ENCODE results near the gene VSIG10L2. TPM values are rescaled to one million over a fixed set of nuclear protein-coding genes. Genes with fewer than 3 reads are reported as not detected.
"Not testable (repeated sequence)": the region's sequence is repeated elsewhere in the genome, so short reads cannot be mapped to it uniquely, and the experiment has no call there.

VSIG10L2 gene
- total RNA-seq, 1 donor from 2014 or later: not detected

DNA sequence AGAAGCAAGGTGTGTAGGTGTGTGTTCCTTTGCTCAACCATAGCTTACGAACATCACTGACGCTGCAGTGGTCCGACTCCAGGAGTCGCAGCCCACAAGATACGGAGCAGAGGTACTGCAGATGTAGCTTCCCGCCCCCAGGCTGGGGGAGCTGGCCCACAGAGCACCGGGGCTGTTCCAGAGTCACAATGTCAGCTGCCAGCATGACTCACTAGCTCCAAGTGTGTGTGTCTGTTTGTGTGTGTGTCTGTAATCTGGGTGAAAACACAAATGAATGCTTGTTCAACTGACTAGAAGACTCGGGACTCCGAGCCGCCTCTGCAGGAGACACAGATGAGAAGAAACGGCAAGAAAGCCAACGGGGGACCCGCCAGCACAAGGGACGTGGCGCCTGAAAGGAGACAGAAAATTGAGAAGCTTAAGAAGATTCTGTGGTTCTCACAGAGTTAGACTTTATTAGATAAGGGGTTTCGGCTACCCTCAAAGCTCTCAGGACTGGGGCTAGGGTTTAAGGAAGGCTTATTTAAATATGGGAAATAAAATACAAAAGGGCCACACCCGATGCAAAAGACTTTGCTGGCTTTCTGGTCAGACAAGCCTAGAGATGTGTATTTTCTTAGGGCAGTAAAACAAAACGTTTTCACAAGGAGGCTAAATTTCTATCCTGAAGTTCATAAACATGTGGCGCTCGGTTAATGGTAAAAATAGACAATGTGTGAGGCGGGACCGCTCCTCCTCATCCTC, 10.7 kb downstream of the VSIG10L2 start:
- peak; percentile 78 for DNase-seq
- intact Hi-C loops (cut with micrococcal nuclease): no loop called here

DNA sequence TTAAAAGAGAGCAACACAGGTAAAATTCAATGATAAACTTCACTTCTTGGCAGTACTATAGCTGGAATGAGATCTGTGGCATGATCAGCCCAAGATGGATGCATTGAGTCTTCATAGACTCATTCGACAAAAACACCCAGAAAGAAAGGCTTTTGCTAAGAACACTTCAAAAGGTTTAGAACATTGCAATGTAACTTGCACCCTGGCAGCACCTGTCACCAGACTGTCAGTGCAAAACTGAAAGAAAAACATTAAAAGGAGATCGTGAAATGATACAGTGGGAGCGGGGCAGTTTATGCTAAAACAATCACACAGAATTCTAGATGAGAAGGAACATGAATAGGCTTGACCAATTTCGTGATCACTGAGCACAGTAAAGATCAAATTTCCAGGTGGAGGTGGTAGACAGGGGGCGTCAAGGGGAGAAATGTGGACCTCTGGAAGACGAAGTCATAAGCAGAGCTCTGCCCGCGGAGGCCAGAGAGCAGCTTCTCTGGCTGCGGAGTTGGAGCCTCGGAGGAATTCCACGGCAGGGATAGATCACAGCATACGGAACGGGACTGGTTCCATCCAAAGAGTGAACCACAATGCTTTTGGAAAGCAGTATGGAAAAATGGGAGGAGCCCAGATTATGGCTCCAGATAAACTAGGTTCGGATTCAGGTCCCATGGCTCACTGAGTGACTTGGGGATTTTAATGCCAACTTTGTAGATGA, 11.9 kb downstream of the VSIG10L2 start:
- intact Hi-C loops (cut with micrococcal nuclease): no loop called here
- DNase-seq (no peak), ATAC-seq (no peak)

More for the DNA sequence above, 10.7 kb downstream of the VSIG10L2 start:
- peak; percentile 85 for ATAC-seq

DNA sequence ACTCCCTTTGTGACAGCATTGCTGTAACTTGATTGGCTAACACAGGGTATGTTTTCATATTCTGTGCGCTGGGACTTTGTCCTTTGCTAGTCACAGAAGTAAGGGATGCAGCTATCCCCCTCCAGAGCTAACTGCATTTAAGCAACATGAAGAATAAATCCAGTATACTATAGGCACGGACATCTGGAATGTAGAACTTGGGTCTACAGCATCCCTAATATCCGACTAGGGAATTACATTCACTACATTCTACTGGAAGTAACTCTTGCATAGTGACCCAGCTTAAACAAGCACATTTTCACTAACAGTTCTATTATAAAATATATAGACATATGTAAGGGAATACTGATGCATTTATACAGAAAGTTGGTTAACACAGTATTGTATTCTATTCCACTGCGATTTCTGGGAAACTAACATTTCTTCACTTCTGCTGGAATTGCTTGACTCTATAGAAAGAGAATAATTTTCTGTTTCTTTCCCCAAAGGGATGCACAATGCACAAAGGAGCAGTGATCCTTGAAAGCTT, 13.1 kb downstream of the VSIG10L2 start:
- no peak for DNase-seq
- intact Hi-C loops (cut with micrococcal nuclease): no loop called here
- ATAC-seq: no peak

DNA sequence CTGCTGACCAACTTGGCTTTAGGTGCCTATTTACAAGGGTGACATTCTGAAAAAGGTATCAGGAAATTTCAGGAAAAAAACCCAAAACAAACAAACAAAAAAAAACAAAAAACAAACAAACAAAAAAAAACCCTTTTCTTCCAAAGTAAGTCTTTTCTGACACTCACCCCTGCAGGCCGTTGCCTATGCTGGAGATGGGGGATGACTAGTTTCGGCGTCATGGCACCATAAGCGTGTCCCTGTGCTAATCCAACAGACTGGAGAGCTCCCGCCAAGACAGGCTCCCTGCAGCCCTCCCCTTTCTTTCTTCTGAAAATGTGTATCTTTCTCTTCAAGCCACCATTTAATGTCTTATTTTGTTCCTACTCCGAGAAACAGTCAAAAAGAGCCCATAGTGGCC, 13.7 kb downstream of the VSIG10L2 start:
- intact Hi-C loops (cut with micrococcal nuclease): no loop called here
- no peak for ATAC-seq
- DNase-seq: no peak

DNA sequence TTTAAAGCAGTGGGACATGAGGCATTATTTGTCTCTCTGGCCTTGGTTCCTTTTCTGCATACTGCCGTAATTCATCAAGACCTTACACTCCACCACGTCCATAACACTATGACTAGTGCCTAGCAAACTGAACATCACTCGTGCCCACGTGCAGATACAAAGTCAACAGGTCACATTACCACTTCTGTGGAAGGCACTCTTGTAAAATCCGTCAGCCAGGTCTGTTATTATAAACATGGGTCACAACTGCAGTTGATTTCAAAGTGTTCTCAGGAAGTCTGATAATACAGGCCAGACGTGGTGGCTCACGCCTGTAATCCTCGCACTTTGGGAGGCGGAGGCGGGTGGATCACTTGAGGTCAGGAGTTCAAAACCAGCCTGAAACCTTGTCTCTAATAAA, 14.1 kb downstream of the VSIG10L2 start:
- intact Hi-C loops (cut with micrococcal nuclease): no loop called here
- DNase-seq (no peak), ATAC-seq (no peak)

DNA sequence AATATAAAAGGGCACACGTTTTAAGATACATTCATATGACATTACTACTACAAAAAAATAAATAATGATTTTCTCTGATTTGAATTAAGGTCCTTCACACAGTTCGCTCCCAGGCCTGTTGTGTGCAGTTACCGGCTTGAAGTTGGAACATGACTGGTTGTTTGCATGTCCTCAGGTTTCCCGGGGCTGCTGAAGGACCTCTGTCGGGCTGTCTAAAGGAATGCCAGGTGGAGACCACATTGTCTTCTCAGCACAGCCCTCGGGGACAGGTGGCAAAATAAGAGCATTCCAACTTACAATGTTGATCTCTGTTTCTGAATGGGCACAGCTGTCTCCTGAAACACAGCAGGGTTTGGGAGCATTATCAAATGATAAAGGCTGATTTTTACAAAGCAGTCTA, 14.9 kb downstream of the VSIG10L2 start:
- ATAC-seq (no peak), DNase-seq (no peak)
- intact Hi-C loops (cut with micrococcal nuclease): no loop called here

DNA sequence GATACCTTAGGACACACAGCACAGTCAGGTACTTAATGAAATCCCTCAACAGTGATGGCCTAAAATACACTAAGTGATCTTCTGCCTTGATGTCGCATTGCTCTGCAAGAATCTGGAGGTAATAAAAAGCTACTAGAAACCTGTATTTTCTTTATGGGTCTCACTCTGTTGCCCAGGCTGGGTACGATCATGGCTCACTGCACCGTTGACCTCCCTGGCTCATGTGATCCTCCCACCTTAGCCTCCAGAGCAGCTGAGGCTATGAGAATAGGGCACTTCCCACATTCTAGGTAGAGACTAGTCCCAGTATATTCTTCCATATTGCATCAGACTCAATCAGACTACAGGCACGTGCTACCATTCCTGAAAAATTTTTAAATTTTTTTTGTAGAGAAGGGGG, 21.7 kb downstream of the VSIG10L2 start:
- DNase-seq (no peak), ATAC-seq (no peak)
- intact Hi-C loops (cut with micrococcal nuclease): no loop called here

DNA sequence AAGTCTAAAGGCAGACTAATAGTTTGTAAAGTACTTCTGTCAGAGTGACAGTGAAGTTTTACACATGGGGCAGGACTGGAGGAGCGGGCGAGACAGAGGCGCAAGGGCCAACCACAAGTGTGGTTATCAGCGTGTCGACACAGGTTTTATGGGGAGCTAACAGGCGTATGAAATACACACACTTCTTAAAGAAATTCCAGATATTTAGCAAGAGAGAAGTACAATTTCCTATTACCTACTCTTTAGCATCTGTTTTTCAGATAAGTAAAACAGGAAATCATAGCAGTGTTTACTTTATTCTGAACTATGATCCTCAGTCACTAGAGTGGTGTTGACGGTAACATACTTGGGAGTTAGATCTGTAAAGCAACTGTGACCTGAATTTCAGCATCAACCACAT, 22.5 kb downstream of the VSIG10L2 start:
- intact Hi-C loops (cut with micrococcal nuclease): no loop called here
- no peak for ATAC-seq
- no peak for DNase-seq

DNA sequence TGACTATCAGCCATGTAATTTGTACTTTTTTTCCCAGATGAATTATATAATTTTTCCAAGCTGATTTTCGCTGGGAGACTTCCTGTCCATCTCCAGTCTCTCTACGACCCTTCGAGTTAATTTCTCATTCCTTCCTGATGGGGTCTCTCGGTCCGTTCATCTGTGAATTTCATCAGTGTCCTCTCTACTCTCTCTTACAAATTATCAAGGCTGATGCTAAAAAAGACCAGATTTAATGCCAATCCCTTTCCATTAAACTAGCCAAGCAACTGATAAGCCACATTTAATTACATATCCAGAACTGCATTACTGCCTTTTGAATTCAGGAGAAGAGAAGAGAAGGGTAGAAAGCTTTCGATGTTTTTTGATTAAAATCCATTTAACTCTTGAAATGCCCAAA, 25.8 kb downstream of the VSIG10L2 start:
- ATAC-seq (peak; percentile 59), DNase-seq (no peak)
- intact Hi-C loops (cut with micrococcal nuclease): no loop called here

DNA sequence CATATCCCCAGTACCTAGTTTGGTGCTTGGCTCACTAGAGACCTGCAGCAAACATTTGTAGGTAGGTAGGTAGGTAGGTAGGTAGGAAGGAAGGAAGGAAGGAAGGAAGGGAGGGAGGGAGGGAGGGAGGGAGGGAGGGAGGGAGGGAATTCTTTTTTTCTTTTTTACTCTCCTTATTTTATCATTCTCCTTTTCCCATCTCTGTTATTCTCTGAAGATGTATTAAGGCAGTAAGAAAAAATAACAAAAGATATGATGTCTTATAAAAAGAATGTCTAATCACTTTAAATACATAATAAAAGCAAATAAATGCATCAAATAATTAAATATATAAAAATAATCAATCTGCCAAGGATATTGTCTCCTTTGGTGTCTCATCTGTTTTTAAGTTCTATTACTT, 28.4 kb downstream of the VSIG10L2 start:
- intact Hi-C loops (cut with micrococcal nuclease): no loop called here
- ATAC-seq (no peak), DNase-seq (no peak)

DNA sequence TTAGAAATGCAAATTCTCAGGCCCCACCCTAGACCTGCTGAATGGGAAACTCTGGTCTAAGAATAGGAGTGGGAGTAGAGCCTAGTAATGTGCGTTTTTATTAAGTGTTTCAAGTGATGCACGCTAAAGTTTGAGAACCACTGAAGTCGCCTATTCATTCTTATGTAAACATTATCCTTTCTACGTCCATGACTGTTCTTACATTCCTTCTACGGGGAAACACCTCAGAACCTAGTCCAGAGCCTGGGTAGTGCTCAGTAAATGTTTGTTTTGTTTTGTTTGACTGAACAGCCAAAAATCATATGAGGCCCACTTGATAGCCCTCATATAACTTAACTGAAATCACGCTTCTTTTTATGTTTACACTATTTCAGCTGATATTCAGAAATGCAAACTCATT, 29.8 kb downstream of the VSIG10L2 start:
- no peak for DNase-seq
- intact Hi-C loops (cut with micrococcal nuclease): no loop called here
- no peak for ATAC-seq

DNA sequence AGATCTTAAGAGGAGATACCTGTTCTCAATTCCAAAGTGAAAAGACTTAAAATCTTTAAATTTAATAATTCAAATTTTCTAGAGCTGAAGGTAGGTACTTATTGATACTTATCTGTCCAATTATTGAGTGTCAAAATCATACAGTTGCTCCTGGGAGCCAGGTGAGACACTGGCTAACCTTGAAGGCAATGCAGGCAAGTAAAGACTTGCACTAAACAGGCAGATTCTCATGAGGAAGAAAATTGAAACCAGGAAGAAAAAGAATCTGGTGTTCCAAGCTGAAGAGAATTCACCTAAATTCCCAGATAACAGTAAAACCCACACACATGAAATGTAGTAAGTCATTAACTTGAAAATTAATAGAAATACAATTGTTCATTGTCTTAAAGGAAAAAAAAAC, 30.3 kb downstream of the VSIG10L2 start:
- no peak for ATAC-seq
- DNase-seq: no peak
- intact Hi-C loops (cut with micrococcal nuclease): no loop called here

DNA sequence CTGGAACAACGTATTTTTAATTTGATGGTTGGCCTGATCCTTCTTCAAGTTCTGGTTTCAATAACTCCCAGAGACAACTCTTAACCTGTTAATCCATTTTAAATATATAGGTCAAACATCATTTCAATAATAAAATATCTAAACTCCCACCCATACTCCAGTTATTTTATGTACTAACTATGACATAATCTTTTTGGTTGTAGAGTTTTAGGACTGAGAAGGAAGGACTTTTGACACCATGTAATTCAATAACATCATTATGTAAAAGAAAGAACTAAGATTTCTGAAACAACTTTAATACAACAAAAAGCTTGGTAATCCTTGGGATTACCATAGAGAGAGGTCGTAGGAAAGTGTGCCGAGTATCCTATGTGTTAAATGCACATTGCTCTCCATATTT, 31.5 kb downstream of the VSIG10L2 start:
- ATAC-seq (no peak), DNase-seq (no peak)
- intact Hi-C loops (cut with micrococcal nuclease): no loop called here

DNA sequence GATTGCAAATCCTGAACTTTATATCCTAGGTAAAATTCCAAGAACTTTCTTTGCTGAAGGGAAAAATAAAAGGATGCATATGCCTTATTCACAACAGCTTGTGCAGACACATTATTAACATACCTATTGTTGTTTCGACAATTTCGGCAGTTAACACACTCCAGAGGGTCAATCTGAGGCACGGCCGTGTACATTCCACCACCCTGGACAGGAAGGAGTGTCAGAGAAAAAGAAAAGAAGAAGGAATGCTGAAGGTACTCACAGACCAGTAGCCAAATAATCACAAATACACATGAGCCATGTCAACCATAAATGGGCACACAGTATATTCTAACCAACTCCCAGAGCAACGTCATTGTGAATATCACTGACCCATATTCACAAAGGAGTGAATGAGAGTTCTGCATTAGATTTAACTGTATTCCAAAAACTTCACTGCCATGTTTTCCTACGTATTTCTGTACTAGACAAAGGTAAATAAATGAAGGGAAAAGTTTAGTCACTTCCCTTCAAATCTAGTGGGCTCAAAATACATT, 32.4 kb downstream of the VSIG10L2 start:
- no peak for ATAC-seq
- intact Hi-C loops (cut with micrococcal nuclease): no loop called here
- DNase-seq: no peak

DNA sequence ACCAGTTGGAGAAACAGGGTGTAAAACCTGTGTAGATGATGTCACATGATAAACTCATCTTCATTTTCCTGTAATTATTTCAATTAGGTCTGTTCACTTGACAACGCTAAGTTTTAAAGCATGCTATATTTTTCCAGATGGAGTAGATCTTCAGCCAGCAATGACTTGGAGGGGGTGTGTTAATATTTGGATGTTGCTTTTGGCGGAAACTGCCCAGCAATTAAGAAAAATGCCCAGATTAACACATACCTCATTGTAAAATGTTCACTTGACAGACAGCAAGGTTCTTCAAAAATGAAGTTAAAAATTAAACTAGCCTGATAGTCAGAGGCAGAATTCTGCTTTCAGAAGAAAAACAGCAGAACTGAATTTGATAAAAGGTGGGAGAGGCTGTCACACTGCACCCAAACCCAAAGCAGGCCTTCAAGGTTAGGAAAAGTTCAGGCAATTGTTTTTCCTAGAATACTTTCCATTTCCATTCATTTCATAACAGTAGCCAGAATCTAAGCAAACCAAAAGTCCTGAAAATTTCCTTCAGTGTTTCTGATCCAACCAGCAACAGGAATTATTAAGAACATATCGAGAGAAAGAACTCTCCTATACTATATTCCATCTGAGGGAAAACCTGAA, 33.0 kb downstream of the VSIG10L2 start:
- DNase-seq: no peak
- peak; percentile 52 for ATAC-seq
- intact Hi-C loops (cut with micrococcal nuclease): no loop called here

DNA sequence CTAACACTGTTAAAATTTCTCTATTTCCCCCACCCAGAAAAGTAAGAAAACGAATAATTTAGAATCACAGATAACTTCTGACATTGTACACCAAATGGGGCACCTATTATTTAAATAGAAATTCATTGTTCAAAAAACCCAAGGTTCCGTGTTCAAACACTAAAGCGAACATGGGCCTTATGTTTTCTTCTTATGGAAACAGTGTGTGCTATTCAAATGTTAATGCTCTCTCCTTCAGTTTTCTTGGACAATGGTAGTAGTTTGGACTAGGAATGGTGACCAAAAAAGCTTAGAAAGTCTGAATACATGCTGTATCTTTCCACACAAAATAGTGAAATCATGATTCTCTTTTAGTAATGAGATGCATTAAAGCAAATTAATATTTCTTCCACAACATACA, 33.7 kb downstream of the VSIG10L2 start:
- intact Hi-C loops (cut with micrococcal nuclease): no loop called here
- no peak for ATAC-seq
- no peak for DNase-seq

DNA sequence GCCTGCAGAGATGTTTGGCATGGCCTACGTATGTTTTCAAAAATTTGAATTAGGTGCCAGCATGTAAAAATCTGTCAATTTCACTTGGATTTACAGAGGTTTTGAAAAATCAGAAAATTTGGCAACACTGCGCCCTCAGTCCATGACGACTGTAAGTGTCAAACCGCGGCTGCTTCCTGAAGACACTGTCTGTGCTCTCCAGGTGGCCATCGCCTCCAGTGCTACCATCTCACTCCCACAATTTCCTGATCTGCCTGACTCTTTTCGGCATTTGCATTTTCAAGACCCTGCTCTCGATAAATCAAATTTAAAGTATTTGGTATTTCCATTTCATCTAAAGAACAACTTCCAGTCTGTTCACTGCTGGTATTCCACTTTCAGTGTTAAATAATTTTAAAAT, 34.6 kb downstream of the VSIG10L2 start:
- intact Hi-C loops (cut with micrococcal nuclease): no loop called here
- no peak for ATAC-seq

DNA sequence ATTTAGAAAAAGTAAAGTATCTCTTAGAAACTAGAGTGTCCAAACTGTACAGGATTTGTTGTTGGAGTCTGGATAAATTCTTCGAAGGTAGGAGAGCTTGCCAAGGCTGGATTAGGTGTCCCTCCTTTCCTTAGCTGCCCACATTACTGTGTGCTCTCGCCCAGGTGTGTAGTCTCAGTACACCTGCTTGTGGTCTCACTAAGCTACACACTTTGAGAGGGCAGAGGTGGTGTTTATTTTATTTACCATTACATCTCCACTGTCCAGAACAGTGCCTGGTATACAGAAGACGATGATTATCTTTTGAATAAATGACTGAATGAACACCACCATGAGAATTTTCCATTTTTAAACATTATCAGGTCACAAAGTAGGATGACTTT, 36.5 kb downstream of the VSIG10L2 start:
- intact Hi-C loops (cut with micrococcal nuclease): no loop called here
- ATAC-seq (no peak), DNase-seq (no peak)

More for the DNA sequence above, 34.6 kb downstream of the VSIG10L2 start:
- no peak for DNase-seq

DNA sequence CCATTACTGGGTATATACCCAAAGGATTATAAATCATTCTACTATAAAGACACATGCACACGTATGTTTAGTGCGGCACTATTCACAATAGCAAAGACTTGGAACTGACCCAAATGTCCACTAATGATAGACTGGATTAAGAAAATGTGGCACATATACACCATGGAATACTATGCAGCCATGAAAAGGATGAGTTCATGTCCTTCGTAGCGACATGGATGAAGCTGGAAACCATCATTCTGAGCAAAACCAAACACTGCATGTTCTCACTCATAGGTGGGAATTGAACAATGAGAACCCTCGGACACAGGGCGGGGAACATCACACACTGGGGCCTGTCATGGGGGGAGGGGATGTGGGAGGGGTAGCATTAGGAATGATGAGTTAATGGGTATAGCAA, 40.1 kb downstream of the VSIG10L2 start:
- intact Hi-C loops (cut with micrococcal nuclease): loop anchor here (2.0 kb wide), 1 partner anchor 69 kb away; no protein-coding TSS in a partner anchor
- not testable (repeated sequence) for DNase-seq, ATAC-seq

DNA sequence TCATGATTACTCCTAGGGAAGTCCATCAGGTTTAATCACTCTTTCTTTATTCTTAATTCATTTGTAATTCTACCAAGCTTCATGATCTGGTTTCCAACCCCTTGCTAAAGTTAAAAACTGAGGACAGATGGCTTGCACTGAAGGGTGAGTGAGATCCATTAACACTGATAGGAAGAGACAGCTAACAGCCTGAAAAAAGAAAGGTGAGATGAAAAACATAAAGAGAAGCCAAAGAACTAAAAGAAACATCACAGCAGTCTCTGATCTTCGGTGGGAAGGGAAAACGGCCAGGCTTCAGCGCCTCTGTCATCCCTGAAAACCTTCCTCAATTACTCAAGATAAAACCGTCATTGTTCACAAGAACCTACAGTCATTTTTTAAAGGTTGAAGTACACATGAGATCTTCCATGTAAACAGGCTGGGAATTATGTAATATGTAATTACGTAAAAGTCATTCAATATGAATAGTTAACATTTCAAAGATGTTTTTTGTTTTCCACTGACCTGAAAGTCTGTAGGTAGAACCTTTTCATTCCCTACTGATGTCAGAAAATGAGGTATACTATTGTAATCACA, 41.3 kb downstream of the VSIG10L2 start:
- intact Hi-C loops (cut with micrococcal nuclease): no loop called here
- DNase-seq (no peak), ATAC-seq (no peak)
